ENCODE measurements around the gene COPB1.

The COPB1 gene

DNA sequence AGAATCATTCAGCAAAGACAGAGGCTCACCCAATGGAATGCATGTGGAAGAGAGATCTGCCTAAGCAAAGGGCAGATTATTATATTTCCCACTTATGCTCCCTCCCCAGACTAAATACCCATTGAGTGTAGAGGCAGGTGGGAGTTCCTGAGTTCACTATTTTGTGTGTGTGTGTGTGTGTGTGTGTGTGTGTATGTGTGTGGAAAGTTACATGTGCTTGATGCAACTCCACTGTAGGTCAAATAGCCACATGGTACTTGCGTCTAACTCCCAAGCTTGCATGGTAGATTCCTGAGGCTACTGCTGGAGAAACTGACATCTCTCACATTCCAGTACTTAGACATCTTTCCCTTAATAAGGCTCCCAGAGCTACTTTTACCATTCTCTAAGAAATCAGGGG, 3.4 kb upstream of the COPB1 start:
- DNase-seq (ENCODE audit: low spot score) = no peak

GRCh38 chr11:14502039-14502438, 2.4 kb upstream of the COPB1 start:
- DNase-seq (ENCODE audit: low spot score) = no peak

- DNase-seq (ENCODE audit: low spot score) = no peak
Measured at GRCh38 chr11:14500181-14500651, 605 bp upstream of the COPB1 start.

DNA sequence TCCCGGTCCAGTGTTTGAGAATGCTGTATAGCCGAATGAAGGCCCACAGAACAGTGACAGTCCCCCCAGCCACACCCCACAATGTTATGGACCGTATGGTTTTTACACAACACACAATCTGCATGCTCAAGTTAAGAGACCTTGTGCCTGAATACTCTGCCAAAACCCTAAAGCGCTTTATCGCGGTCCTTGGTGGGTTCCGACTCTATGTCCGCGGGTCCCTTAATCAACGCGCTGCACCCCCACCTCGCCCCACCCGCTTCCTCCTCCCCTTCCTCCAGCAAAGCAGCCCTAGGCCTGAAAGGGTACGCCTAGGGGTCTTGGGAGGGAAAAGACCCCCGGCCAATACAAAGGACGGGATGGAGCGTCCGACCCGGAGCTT, 442 bp downstream of the COPB1 start:
- peak; percentile 76 for DNase-seq (ENCODE audit: low spot score)

- no peak for DNase-seq (ENCODE audit: low spot score)
Measured at GRCh38 chr11:14480716-14481115, 18.9 kb downstream of the COPB1 start.

DNA sequence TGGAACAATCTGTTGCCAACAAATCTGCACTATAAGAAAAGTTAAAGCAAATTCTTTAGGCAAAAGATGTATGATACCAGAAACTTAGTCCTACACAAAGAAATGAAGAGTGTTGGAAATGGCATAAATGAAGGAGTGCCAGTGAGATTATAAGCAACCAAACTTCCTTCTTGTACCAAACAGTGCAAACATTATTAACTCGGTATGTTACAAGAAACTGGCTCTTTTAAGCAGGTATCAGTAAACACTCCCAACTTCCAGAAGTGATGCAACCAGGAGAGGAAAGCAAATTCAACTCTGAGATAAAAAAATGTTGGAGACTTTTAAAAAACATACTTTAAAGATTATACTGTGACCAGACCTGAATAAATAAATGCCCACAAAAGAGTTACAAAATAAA, 28.5 kb downstream of the COPB1 start:
- no peak for DNase-seq (ENCODE audit: low spot score)

DNA sequence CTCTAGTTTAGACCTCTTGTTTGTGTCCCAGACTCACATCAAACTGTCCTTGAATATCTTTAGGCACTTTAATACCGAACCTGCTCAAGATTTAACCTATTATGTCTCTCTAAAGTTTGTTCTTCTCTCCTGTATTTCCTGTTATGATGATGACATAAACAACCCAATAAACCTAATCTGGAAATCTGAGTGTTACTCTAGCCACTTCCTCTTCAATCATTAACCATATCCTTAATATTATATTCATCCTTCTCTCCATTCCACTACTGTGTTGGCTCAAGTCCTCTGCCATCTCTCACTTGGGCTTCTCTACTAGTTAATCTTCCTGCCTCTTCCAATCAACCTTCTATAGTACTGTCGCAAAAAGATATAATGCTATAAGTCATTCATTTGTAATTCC, 36.0 kb downstream of the COPB1 start:
- no peak for DNase-seq (ENCODE audit: low spot score)

- no peak for DNase-seq (ENCODE audit: low spot score)
Measured at GRCh38 chr11:14460147-14460546, 39.5 kb downstream of the COPB1 start.

DNA sequence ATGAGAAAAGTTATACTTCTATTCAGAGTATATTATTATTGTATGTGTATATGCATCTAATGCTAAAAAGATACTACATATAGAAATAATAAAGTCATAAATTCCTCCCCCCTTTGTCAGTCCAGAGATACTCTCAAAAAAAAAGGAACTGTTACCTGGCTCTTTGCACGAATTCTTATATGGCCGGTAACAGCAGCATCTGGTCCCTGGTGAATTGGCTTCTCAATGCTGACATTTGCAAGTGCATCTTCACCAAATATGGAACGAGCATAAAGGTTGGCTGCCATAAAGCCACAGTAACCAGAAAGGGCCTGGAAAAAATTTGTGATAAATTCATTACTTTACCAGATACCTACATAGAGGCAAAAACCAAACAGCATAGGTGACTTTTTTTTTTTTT, 41.2 kb downstream of the COPB1 start:
- DNase-seq (ENCODE audit: low spot score) = no peak

GRCh38 chr11:14455648-14456430, 43.8 kb downstream of the COPB1 start:
- DNase-seq (ENCODE audit: low spot score) = no peak

- DNase-seq (ENCODE audit: low spot score) = no peak
Measured at GRCh38 chr11:14454861-14455632, 44.6 kb downstream of the COPB1 start.

GRCh38 chr11:14451825-14452224, 47.8 kb downstream of the COPB1 start:
- no peak for DNase-seq (ENCODE audit: low spot score)

GRCh38 chr11:14449302-14449714, 50.3 kb downstream of the COPB1 start:
- no peak for DNase-seq (ENCODE audit: low spot score)

- DNase-seq (ENCODE audit: low spot score) = no peak
Measured at GRCh38 chr11:14448240-14448639, 51.4 kb downstream of the COPB1 start.

GRCh38 chr11:14446701-14447169, 52.9 kb downstream of the COPB1 start:
- no peak for DNase-seq (ENCODE audit: low spot score)

GRCh38 chr11:14445542-14446530, 53.8 kb downstream of the COPB1 start:
- no peak for DNase-seq (ENCODE audit: low spot score)

GRCh38 chr11:14444441-14445189, 55.0 kb downstream of the COPB1 start:
- DNase-seq (ENCODE audit: low spot score) = no peak

DNA sequence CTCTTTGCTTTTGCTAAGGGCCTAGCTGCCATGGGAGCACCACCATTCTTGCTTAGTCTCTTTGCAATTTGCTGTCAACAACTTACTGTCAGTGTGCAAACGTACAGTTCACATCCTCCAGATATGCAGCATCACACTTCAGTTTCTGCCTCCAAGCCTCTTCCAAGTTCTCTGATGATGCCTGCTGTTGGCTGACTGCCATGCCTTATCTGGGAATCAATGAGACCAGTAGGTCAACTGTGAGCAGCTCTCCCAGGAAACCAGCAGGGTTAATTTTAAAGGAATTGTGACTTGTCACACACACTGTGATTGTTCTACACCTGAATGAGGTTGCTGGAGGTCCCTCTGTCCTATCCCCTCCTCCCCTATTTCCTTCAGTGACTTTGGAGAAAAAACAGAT, 56.0 kb downstream of the COPB1 start:
- DNase-seq (ENCODE audit: low spot score) = no peak

DNA sequence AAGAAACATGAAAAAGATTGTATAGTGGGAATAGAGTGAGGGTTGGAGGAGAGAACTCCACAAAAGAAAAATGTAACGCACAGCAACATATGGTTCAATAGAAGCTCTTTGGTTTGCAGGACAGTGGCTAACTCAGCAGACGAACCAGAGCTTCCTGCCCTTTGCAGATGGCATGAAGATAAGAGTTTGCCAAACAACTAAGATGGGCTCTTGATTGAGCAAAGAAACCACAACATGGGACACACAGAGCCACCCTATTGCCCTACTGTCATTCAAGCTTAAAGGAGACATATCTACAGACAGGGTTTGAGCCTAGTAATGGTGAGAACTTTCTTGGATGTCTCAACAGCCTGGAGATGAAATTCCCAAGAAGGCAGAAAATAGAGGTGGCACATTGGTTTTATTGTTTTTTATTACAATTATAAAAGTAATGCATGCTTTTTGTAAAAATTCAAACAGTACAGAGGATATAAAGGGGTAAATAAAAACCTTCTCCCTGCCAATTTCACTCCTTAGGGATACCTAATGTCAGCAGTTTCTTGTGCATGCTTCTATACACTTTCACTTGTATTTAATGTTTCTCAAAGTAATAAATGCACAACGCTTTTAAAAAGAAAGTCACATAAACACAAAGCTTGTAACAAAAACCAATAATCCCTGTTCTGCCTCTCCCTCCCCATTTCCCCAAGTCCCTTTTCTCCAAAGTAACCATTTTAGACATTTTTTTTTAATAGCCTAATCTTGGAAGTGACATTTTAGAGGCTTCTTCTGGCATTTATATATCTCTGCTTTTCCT, 63.7 kb downstream of the COPB1 start:
- DNase-seq (ENCODE audit: low spot score) = no peak

GRCh38 chr11:14425621-14426020, 74.0 kb downstream of the COPB1 start:
- no peak for DNase-seq (ENCODE audit: low spot score)
